GM21737 (cell line): ENCODE results near the gene C10orf53.
"Not testable (repeated sequence)": the region's sequence is repeated elsewhere in the genome, so short reads cannot be mapped to it uniquely, and the experiment has no call there.

Source experiments
- ATAC-seq: cut with Tn5 transposase; IDR thresholded peaks from one replicate; pipeline ENCODE4 v1.9.1; 2021; ENCODE audit warnings: mild to moderate bottlenecking, moderate library complexity; ENCODE audit not compliant: unreplicated experiment

The C10orf53 gene

GRCh38 chr10:49652421-49653272 is 26.8 kb upstream of the C10orf53 start:
- no peak for ATAC-seq

GRCh38 chr10:49653273-49653929 is 26.1 kb upstream of the C10orf53 start:
- no peak for ATAC-seq

DNA sequence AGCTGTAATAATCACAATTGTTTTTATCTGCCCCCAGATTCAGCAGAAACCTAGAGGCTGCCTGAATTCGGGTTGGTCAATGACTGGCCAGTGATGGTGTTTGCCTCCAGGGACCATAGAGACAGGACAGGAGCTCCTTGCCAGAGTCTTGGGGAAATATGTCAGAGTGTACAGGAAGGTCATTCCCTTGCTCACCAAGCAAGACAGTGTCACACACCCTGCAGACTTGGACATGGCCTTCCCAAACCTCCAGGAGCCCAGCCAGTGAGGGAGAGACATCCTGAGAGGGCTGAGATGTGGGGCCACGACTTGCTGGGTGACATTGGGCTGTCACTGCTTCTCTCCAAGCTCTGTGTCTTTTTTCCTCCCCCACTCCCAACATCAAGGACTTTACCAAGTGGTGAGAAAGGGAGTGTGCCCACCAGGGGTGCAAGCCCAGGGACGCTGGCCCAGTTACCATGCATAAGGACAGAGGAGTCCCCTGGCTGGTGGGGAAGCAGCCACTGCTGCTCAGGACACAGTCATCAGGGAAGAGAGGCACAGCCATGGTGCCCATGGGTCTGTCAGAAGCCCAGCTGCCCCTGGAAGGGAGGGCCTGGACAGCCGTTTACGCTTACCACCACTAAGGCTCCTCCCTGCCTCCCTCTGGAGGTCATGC is 25.3 kb upstream of the C10orf53 start:
- ATAC-seq: no peak

DNA sequence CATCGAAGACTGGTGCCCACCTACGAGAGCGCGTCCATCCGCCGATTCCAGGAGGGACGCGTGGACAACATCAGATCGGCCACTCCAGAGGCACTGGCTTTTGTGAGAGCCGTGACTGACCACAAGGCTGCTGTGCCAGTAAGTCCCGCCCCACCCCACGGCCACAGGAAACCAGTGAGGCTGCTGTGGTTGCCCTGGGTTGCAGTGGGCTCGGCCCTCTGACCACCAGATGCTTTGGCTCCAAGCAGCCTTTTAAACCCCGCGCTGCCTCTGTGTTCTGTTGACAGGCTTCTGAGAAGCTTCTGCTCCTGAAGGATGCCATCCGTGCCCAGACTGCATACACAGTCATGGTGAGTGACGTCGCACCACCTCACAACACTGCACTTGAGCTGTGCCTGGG is 24.4 kb upstream of the C10orf53 start:
- ATAC-seq: no peak

GRCh38 chr10:49656845-49657493 is 22.5 kb upstream of the C10orf53 start:
- ATAC-seq: no peak

- no peak for ATAC-seq
These were observed 21.8 kb upstream of the C10orf53 start for GRCh38 chr10:49657606-49658005.

GRCh38 chr10:49661140-49661856 is 18.2 kb upstream of the C10orf53 start:
- ATAC-seq: no peak

GRCh38 chr10:49662169-49662830 is 17.2 kb upstream of the C10orf53 start:
- no peak for ATAC-seq

DNA sequence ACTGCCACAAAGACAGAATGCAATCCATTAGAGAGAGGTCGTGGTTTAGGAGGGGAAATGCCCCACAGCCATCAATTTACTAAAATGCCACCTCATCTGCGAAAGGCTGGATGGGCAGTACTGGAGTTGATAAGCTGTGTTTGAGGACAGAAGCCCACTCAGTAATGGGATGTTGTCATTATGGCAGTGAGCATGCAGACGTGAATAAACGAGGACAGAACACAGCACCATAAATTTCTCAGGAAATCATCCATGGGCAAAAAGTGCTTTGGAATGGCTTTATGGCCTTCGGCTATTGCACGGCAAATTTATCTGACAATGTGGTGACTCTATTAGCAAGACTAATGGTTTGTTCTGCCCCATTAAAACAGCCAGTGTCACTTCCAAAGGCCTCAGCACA is 15.9 kb upstream of the C10orf53 start:
- no peak for ATAC-seq

- no peak for ATAC-seq
These were observed 15.2 kb upstream of the C10orf53 start for GRCh38 chr10:49664006-49664841.

- ATAC-seq: no peak
These were observed 14.6 kb upstream of the C10orf53 start for GRCh38 chr10:49664842-49665355.

GRCh38 chr10:49666054-49666615 is 13.3 kb upstream of the C10orf53 start:
- no peak for ATAC-seq

DNA sequence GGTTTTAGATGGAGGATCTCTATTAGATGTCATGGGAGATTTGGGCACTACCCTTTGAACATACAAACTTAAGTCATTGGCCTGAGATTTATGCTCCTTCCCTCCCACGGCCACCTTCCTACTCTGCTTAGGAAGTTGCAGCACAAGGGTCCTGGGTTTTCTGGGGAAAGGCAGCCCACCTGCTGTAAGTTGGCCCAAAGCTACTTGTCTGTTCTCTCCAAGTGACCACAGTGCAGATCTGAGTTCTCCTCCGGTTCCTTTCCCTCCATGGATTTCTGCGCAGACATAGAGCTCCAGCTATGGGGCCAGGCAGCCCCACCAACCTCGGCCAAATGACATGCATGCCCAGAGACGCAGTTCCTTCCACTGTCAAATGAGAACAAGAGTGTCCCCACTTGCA is 12.8 kb upstream of the C10orf53 start:
- ATAC-seq: no peak

DNA sequence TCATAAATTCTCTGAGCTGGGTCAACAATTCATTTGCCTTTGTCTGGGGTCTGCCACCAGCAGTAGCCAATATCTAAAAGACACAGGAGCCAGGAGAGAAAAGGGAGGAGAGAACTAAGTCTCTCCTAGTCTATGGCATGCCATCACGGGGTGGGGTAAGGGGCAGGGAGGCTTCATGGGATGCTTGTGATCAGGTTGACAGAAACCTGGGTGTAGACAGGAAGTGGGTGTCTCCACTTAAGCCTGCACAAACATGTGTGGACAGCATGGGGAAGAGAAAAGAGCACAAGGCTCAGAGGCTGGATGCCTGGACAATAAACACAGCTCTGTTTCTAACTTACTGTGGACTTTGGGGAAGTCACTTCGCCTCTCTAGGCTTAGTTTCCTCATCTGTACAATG is 11.5 kb upstream of the C10orf53 start:
- no peak for ATAC-seq

DNA sequence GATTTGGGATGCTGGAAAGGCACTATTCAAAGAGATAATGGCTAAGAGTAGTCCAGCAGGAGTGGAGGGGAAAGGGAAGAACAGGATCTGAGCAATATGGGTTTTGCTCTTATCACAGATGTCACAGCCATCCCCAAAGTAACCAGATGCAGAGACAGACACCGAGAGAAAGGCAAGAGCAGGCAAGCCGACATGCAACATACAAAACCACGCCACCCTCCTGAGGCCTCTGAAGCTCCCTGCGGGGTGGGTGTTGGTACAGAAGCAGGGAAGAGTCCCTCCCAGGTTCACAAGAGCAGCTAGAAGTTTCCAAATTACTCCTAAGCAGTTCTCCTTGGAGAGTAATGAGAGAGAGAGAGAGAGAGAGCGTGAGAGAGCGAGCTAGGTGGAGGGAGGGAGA is 10.8 kb upstream of the C10orf53 start:
- no peak for ATAC-seq

DNA sequence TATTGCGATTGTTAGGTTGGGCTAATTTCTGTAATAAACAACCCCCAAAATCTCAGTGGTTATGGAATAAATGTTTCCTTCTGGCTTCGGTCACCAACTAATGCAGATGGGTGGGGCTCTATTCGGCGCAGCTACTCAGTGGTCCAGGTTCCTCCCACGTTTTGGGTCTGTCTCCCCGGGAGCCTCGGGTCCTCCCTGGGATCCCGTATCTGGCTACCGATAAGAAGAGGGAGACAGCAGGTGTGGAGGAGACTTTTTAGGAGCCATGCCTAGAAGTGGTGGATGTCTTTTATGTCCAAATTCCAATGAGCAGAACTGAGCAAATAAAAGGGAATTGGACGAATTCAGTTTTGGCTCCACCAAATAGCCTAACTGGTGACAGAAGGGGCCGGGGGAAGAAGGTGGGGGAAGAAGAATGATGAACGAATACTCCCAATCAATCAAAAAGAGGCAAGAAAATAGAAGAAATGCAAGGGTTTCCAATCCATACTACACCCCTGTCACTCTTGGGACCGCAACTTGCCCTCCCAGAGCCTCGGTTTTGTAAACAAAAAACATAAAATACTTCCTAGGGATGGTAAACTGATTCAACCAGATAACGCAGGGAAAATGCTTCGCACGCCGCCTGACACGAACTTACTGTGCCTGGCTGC is 498 bp upstream of the C10orf53 start:
- no peak for ATAC-seq

GRCh38 chr10:49682449-49682848 is 3.0 kb downstream of the C10orf53 start:
- ATAC-seq: not testable (repeated sequence)

DNA sequence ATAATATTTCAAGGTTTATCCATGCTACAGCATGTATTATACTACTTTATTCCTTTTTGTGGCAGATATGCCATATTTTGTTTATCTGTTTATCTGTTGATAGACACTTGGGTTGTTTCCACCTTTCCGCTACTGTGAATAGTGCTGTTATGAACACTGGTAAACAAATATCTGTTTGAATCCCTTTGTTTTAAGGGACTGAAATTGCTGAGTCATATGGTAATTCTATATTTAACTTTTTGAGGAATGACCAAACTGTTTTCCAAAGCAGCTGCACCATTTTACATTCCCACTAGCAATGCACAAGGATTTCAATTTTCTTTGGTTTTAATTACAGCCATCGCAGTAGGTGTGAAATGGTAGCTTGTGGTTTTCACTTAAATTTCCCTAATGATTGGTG is 3.4 kb downstream of the C10orf53 start:
- no peak for ATAC-seq
